Nephron (organoid): ENCODE data around the gene GPSM1.
A peak's percentile ranks its signal among the peaks of the same experiment; 100 is the strongest.

Source experiments
- H3K27ac Mint-ChIP-seq, 3 experiments: 2 replicates each; pipeline ENCODE4 v1.8.0; 2020; ENCODE audit warnings: mixed read lengths in 3 of 3, mild to moderate bottlenecking in 2 of 3, moderate library complexity in 1 of 3
- H3K27me3 Mint-ChIP-seq: 2 replicates; pipeline ENCODE4 v1.8.0; 2021; ENCODE audit warnings: low read depth, mild to moderate bottlenecking, moderate library complexity, mixed read lengths
- H3K36me3 Mint-ChIP-seq: 2 replicates; pipeline ENCODE4 v1.8.0; 2020; ENCODE audit warnings: low read depth, mixed read lengths
- H3K4me1 Mint-ChIP-seq: 2 replicates; pipeline ENCODE4 v1.8.0; 2020; ENCODE audit warnings: mixed read lengths
- H3K4me3 Mint-ChIP-seq, 3 experiments: 2 replicates each; pipeline ENCODE4 v1.8.0; 2020; ENCODE audit warnings: mild to moderate bottlenecking in 3 of 3, mixed read lengths in 3 of 3, moderate library complexity in 2 of 3
- H3K9me3 Mint-ChIP-seq: 2 replicates; pipeline ENCODE4 v1.8.0; 2020; ENCODE audit warnings: mixed read lengths
- TF ChIP-seq, protein P1 (sequence below), 3 experiments: fragments of 200-600 bp; sonication (generic); IDR thresholded peaks; one replicate each; pipeline ENCODE4 v1.5.0; 2021; ENCODE audit warnings: antibody characterized with exemption in 3 of 3; ENCODE audit not compliant: unreplicated experiment in 3 of 3

The GPSM1 gene

DNA sequence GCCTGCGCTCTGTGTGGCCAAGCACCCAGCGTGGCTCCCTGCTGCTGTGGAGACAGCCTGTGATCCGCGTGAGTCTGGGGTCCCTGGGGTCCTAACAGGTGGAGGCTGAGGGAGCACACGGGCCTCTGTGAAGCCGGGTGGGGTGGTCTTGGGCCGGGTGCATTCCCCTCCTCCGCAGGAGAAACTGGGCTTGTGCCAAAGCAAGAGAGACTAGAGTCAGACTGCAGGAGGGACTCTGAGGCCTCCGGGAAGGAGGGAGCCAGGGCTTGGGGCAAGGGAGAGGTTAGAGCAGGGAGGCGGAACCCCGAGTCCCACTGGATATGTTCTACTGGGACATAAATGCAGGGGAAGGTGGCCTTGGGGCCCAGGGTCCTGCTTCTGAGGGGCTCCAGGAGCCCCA, 25.7 kb downstream of the GPSM1 start:
- Mint-ChIP-seq H3K27me3 (no peaks in the 10 kb centered on the region), H3K9me3 (no peaks in the 10 kb centered on the region), H3K27ac (peak overlapping the region in 1 of 3 experiments; percentile 48), H3K4me3 (peak overlapping the region in 1 of 3 experiments; percentile 5), H3K36me3 (no peaks in the 10 kb centered on the region), H3K4me1 (peaks cover 8% of the 10 kb centered on the region)
- TF ChIP-seq, protein P1, sequence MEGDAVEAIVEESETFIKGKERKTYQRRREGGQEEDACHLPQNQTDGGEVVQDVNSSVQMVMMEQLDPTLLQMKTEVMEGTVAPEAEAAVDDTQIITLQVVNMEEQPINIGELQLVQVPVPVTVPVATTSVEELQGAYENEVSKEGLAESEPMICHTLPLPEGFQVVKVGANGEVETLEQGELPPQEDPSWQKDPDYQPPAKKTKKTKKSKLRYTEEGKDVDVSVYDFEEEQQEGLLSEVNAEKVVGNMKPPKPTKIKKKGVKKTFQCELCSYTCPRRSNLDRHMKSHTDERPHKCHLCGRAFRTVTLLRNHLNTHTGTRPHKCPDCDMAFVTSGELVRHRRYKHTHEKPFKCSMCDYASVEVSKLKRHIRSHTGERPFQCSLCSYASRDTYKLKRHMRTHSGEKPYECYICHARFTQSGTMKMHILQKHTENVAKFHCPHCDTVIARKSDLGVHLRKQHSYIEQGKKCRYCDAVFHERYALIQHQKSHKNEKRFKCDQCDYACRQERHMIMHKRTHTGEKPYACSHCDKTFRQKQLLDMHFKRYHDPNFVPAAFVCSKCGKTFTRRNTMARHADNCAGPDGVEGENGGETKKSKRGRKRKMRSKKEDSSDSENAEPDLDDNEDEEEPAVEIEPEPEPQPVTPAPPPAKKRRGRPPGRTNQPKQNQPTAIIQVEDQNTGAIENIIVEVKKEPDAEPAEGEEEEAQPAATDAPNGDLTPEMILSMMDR (IDR thresholded peaks at IDR 0.05; ENCODE audit: unreplicated experiment in 3 of 3), result no peak

DNA sequence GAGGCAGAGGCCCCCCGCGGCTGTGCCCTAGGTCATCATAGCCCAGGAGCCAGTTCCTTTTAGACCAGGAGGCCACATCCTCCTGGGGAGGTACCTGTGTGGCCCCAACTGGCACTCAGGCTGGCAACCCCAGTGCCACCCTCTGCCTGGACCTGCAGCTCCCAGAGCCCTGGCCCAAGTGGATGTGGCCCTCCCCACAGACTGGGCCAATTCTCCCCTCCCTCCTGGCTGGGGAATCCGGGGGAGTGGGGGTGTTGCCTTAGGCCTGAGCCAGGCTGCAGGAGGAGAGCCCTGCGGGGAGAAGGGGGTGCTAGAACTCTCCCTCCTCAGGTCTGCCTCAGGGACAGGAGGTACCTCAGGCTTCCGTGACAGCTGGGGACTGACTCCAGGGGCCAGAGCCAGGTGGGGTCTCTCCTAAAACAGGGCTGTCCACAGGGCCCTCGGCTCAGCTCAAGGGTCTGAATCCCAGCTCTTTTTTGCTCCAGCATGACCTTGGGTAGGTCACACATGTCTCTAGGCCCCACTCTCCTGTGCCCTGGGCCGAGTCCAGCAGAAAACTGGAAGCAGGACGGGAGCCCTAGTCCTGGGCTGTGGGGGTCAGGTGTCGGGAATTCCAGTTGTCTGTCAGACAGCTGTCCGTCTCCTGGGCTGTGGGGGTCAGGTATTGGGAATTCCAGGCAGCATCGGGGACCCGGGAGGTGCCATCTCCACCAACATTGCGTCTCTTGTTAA, 26.6 kb downstream of the GPSM1 start:
- Mint-ChIP-seq H3K27me3 (no peaks in the 10 kb centered on the region), H3K9me3 (no peaks in the 10 kb centered on the region), H3K4me3 (no peak overlapping the region), H3K27ac (no peak overlapping the region), H3K4me1 (peaks cover 8% of the 10 kb centered on the region), H3K36me3 (no peaks in the 10 kb centered on the region)
- TF ChIP-seq, protein P1 (IDR thresholded peaks at IDR 0.05; ENCODE audit: unreplicated experiment in 3 of 3), result no peak

DNA sequence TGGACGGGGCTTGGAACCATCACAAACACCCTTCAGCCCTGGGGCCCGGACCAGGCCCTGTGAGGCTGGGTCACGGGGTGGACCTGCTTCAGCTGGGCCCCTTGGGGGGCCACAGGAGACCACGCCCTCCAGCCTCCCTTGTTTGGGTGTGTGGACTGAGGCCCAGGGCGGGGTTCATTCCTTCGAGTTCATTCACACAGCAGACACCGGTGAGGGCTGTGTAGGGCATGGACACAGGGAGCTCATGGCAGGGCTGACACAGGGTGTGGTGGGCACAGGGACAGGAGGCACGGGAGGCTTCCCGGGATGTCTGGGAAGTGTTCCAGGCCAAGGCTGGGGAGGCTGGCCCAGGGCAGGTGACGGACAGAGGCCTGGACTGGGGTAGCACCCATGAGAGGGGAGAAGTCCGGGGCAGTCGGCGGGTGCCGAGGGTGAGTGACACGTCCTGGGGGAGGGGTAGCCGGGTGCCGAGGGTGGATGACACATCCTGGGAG, 27.3 kb downstream of the GPSM1 start:
- TF ChIP-seq, protein P1 (IDR thresholded peaks at IDR 0.05; ENCODE audit: unreplicated experiment in 3 of 3), result no peak
- peak overlapping the region in 1 of 3 experiments; percentile 55 for H3K27ac Mint-ChIP-seq
- H3K4me3 Mint-ChIP-seq, result no peak overlapping the region
- no peaks in the 10 kb centered on the region for H3K36me3 Mint-ChIP-seq
- no peaks in the 10 kb centered on the region for H3K9me3 Mint-ChIP-seq
- no peaks in the 10 kb centered on the region for H3K27me3 Mint-ChIP-seq
- peaks cover 8% of the 10 kb centered on the region for H3K4me1 Mint-ChIP-seq

DNA sequence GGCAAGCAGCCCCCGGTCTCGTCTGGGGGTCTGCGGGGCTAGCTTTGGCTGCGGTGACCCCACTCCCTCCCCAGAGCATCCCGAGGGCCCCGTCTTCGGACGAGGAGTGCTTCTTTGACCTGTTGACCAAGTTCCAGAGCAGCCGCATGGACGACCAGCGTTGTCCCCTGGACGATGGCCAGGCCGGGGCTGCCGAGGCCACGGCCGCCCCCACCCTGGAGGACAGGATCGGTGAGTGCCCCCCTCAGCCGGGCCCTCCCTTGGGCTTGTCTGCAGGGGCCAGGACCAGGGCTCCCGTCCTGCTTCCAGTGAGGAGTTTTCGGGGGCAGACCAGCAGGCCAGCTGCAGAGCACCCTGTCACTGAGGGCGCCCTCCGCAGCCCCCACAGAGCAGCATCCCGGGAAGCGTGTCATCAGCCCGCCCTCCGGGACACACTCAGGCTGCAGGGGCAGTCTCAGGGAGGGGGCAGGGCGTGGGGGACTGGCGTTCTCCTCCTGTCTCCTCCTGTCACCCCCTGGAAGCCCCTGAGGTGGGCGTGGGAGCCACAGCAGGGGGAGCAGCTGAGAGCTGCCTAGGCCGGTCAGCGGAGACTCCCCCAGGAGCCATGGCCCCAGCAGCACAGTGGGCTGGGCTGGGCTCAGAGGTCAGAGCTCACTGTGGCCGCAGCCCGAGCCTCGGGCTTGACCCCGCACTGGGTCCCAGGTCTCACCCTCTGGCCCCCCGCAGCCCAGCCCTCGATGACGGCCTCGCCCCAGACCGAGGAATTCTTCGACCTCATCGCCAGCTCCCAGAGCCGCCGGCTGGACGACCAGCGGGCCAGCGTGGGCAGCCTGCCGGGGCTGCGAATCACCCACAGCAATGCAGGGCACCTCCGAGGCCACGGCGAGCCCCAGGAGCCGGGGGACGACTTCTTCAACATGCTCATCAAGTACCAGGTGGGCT, 28.5 kb downstream of the GPSM1 start:
- TF ChIP-seq, protein P1 (IDR thresholded peaks at IDR 0.05; ENCODE audit: unreplicated experiment in 3 of 3), result no peak
- Mint-ChIP-seq H3K4me3 (no peak overlapping the region), H3K4me1 (peaks cover 8% of the 10 kb centered on the region), H3K27ac (no peak overlapping the region), H3K9me3 (no peaks in the 10 kb centered on the region), H3K36me3 (no peaks in the 10 kb centered on the region), H3K27me3 (no peaks in the 10 kb centered on the region)

DNA sequence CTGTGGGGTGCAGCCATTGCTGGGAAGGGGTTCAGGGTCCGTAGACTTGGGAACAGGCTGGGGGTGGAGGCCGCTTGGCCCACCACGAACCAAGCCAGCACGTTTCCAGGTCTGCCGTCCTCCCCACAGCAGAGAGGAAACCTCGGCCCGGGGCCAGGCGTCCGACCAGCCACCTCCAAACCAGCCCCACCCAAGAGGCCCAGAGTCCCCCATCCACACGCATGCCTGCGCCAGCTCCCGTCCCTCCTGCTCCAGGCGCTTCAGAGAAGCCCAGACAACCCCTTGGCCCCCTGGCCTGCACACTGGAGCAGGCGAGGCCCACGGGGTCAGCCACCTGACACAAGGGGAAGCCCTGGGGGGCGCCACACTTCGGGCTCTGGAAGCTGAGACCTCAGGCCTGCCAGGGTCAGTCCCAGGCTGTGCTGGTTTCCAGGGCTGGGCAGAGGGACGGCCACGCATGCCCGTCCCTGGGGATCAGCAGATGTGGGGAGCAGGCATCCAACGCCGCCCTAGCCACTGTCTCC, 29.9 kb downstream of the GPSM1 start:
- Mint-ChIP-seq H3K9me3 (no peaks in the 10 kb centered on the region), H3K36me3 (no peaks in the 10 kb centered on the region), H3K4me3 (no peak overlapping the region), H3K4me1 (peaks cover 8% of the 10 kb centered on the region), H3K27me3 (no peaks in the 10 kb centered on the region), H3K27ac (no peak overlapping the region)
- TF ChIP-seq, protein P1 (IDR thresholded peaks at IDR 0.05; ENCODE audit: unreplicated experiment in 3 of 3), result no peak
